GM20000 (cell line): ENCODE measurements around the gene MAP3K10.

Source experiments
- DNase-seq: peaks from one replicate; pipeline ENCODE4 v3.0.0; 2012; ENCODE audit warnings: low spot score
- CTCF ChIP-seq: IDR thresholded peaks from 2 replicates; pipeline ENCODE4 v1.5.1; 2012; ENCODE audit warnings: mild to moderate bottlenecking, control low read depth; ENCODE audit errors: extremely low read depth, missing control alignments

The MAP3K10 gene

GRCh38 chr19:40228346-40228745 lies 37.1 kb downstream of the MAP3K10 start:
- TF ChIP-seq CTCF = no peak
- no peak for DNase-seq

- no peak for DNase-seq
These were observed 37.6 kb downstream of the MAP3K10 start for GRCh38 chr19:40228863-40229262.

GRCh38 chr19:40229484-40229883 lies 38.3 kb downstream of the MAP3K10 start:
- no peak for DNase-seq
- TF ChIP-seq CTCF = no peak

More at GRCh38 chr19:40228863-40229262, 37.6 kb downstream of the MAP3K10 start:
- TF ChIP-seq CTCF = no peak

GRCh38 chr19:40229926-40230417 lies 38.7 kb downstream of the MAP3K10 start:
- DNase-seq = no peak
- TF ChIP-seq CTCF = no peak

- TF ChIP-seq CTCF = no peak
- DNase-seq = no peak
These were observed 39.8 kb downstream of the MAP3K10 start for GRCh38 chr19:40231057-40231456.

GRCh38 chr19:40231544-40232424 lies 40.6 kb downstream of the MAP3K10 start:
- TF ChIP-seq CTCF = no peak
- no peak for DNase-seq

GRCh38 chr19:40232479-40232878 lies 41.3 kb downstream of the MAP3K10 start:
- DNase-seq = no peak
- TF ChIP-seq CTCF = no peak
